Osteoblast (primary cell): ENCODE results near the gene MYO3B. TPM values are rescaled to one million over a fixed set of nuclear protein-coding genes. Genes with fewer than 3 reads are reported as not detected.

Experiments
- DNase-seq: peaks from one replicate; pipeline ENCODE4 v3.0.0; 2011; ENCODE audit warnings: low spot score, mixed read lengths; ENCODE audit not compliant: insufficient read length; ENCODE audit errors: missing footprints
- H2AFZ ChIP-seq: 2 replicates; pipeline ENCODE4 v1.6.0; 2011; ENCODE audit warnings: mild to moderate bottlenecking, low read length
- H3K27ac ChIP-seq: 2 replicates; pipeline ENCODE4 v1.5.1; 2011; ENCODE audit warnings: mild to moderate bottlenecking, low read depth, low read length, moderate library complexity
- H3K27me3 ChIP-seq: 2 replicates; pipeline ENCODE4 v1.6.0; 2012; ENCODE audit warnings: mild to moderate bottlenecking, control low read depth, inconsistent platforms, low read length, moderate library complexity; ENCODE audit not compliant: insufficient read depth
- H3K36me3 ChIP-seq: 2 replicates; pipeline ENCODE4 v1.5.1; 2011; ENCODE audit warnings: mild to moderate bottlenecking, low read length, control low read depth, moderate library complexity; ENCODE audit not compliant: insufficient read depth
- H3K4me1 ChIP-seq: 2 replicates; pipeline ENCODE4 v1.5.1; 2011; ENCODE audit warnings: mild to moderate bottlenecking, low read length, control low read depth, moderate library complexity; ENCODE audit not compliant: insufficient read depth
- H3K4me2 ChIP-seq: 2 replicates; pipeline ENCODE4 v1.6.0; 2011; ENCODE audit warnings: mild to moderate bottlenecking, low read length; ENCODE audit not compliant: insufficient read depth
- H3K4me3 ChIP-seq: fragments of 200-600 bp; sonication (generic); 3 replicates; pipeline ENCODE4 v1.5.1; 2012; ENCODE audit warnings: mild to moderate bottlenecking, low read length, inconsistent platforms; ENCODE audit not compliant: insufficient read depth
- H3K79me2 ChIP-seq: 2 replicates; pipeline ENCODE4 v1.6.0; 2012; ENCODE audit warnings: mild to moderate bottlenecking, low read length, control low read depth, inconsistent platforms; ENCODE audit not compliant: insufficient read depth
- H3K9me3 ChIP-seq: 2 replicates; pipeline ENCODE4 v1.5.1; 2011; ENCODE audit warnings: low read depth, low read length, control low read depth
- H4K20me1 ChIP-seq: 2 replicates; pipeline ENCODE4 v1.6.0; 2012; ENCODE audit warnings: mild to moderate bottlenecking, low read length, control low read depth; ENCODE audit not compliant: insufficient read depth
- total RNA-seq: library from RNA; depleted of rRNA; stranded (reverse); fragments of >200 nt; gene quantifications from 2 replicates; pipeline ENCODE4 v1.2.3, GENCODE V29; 2012
- TF ChIP-seq, protein P1 (sequence below): IDR thresholded peaks from 2 replicates; pipeline ENCODE4 v1.5.1; 2011; ENCODE audit warnings: mild to moderate bottlenecking, low read depth, low read length, moderate library complexity; ENCODE audit errors: extremely low read depth

Gene MYO3B
- total RNA-seq, 1 donor, result 0.36 TPM

GRCh38 chr2:170306293-170306873 lies 128.4 kb downstream of the MYO3B start:
- Histone ChIP-seq H4K20me1 (no peaks in the 10 kb centered on the region), H3K4me3 (no peak overlapping the region), H2AFZ (no peak overlapping the region), H3K79me2 (no peaks in the 10 kb centered on the region), H3K36me3 (no peaks in the 10 kb centered on the region), H3K27ac (no peak overlapping the region), H3K4me2 (no peak overlapping the region), H3K9me3 (no peaks in the 10 kb centered on the region), H3K27me3 (no peaks in the 10 kb centered on the region), H3K4me1 (no peaks in the 10 kb centered on the region)
- no peak for DNase-seq
- TF ChIP-seq, protein P1, sequence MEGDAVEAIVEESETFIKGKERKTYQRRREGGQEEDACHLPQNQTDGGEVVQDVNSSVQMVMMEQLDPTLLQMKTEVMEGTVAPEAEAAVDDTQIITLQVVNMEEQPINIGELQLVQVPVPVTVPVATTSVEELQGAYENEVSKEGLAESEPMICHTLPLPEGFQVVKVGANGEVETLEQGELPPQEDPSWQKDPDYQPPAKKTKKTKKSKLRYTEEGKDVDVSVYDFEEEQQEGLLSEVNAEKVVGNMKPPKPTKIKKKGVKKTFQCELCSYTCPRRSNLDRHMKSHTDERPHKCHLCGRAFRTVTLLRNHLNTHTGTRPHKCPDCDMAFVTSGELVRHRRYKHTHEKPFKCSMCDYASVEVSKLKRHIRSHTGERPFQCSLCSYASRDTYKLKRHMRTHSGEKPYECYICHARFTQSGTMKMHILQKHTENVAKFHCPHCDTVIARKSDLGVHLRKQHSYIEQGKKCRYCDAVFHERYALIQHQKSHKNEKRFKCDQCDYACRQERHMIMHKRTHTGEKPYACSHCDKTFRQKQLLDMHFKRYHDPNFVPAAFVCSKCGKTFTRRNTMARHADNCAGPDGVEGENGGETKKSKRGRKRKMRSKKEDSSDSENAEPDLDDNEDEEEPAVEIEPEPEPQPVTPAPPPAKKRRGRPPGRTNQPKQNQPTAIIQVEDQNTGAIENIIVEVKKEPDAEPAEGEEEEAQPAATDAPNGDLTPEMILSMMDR, result no peak

DNA sequence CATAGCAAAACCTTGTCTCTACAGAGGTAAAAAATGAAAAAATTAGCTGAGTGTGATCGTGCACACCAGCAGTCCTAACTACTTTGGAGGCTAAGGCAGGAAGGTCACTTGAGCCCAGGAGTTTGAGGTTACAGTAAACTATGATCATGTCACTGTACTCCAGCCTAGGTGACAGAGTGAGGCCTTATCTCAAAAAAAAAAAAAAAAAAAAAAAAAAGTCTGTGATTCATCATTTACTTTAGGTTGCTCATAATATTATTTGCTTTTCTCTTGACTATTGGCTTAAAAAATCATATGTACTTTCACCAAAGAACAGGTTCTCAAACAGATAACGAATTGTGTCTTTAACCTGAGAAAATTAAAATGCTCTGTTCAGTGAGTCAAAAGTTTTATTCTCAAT lies 129.1 kb downstream of the MYO3B start:
- TF ChIP-seq, protein P1, result no peak
- Histone ChIP-seq H3K27ac (no peak overlapping the region), H3K27me3 (no peaks in the 10 kb centered on the region), H3K4me1 (no peaks in the 10 kb centered on the region), H3K9me3 (no peaks in the 10 kb centered on the region), H4K20me1 (no peaks in the 10 kb centered on the region), H3K36me3 (no peaks in the 10 kb centered on the region), H3K4me3 (no peak overlapping the region), H3K79me2 (no peaks in the 10 kb centered on the region), H2AFZ (no peak overlapping the region), H3K4me2 (no peak overlapping the region)
- DNase-seq, result no peak

DNA sequence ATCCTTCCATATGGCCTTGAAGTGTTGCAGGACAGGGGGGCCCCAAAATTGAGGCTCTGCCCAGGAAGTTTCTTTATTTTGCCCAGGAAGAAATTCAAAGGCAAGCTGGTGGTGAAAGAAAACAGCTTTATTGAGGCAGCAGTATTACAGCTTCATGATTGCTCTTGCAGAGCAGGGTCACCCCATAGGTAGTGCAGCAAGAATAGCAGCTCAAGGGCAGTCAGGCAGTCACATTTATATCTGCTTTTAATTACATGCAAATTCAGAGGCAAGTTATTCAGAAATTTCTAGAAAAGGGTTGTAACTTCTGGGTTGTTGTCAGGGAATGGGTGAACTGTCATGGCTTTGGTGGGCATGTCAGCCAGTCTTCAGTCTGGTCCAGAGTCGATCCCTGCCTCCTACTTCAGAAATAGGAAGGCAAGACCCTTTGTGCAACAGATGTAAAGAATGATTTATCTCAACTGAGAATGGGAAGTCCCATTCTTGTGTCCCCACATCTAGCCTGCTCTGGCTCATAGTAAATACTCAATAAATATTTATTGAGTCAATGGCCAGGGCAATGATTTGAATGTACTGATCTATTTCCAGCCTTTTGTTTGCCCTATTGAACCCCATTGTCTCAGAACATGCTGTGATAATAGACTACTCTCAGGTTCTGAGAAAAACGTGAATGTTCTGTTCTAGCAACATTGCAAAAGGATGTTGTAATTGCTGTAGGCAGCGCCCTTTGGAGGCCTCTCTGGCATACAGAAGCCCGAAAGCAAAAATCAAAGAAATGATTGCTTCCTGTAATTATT lies 129.8 kb downstream of the MYO3B start:
- H3K27me3 ChIP-seq, result no peaks in the 10 kb centered on the region
- no peak overlapping the region for H3K4me2 ChIP-seq
- H3K9me3 ChIP-seq, result no peaks in the 10 kb centered on the region
- H3K4me1 ChIP-seq, result no peaks in the 10 kb centered on the region
- no peak overlapping the region for H3K4me3 ChIP-seq
- DNase-seq, result no peak
- H3K36me3 ChIP-seq, result no peaks in the 10 kb centered on the region
- H2AFZ ChIP-seq, result no peak overlapping the region
- no peaks in the 10 kb centered on the region for H3K79me2 ChIP-seq
- TF ChIP-seq, protein P1, result no peak
- H4K20me1 ChIP-seq, result no peaks in the 10 kb centered on the region
- H3K27ac ChIP-seq, result no peak overlapping the region

DNA sequence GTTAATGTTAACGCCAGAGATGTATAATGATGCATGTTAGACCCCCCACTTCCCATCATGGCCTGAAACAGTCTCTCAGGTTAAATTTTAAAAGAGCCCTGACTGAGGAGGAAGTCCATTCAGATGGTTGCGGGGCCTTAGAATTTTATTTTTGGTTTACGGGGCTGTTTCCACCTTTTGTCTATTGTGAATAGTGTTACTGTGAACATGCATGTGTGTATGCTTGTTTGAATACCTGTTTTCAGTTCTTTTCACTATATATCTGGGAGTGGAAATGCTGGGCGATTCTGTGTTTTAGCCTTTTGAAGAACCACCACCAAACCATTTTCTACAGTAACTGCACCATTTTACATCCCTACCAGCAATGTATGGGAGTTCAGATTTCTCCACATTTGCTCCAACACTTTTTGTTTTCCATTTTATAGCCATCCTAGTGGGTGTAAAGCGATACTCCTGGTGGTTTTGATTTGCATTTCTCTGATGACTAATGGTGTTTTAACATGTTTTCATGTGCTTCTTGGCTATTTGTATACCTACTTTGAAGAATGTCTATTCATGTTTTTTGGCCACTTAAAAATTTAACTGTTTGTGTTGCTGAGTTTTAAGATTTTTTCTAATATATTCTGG lies 133.0 kb downstream of the MYO3B start:
- DNase-seq, result no peak
- H3K4me3 ChIP-seq, result no peak overlapping the region
- H2AFZ ChIP-seq, result no peak overlapping the region

More for the DNA sequence above, 133.0 kb downstream of the MYO3B start:
- H4K20me1 ChIP-seq, result no peaks in the 10 kb centered on the region
- peaks cover 9% of the 10 kb centered on the region for H3K4me1 ChIP-seq
- H3K4me2 ChIP-seq, result no peak overlapping the region
- H3K27me3 ChIP-seq, result no peaks in the 10 kb centered on the region
- no peak overlapping the region for H3K27ac ChIP-seq
- H3K79me2 ChIP-seq, result no peaks in the 10 kb centered on the region
- H3K36me3 ChIP-seq, result no peaks in the 10 kb centered on the region
- H3K9me3 ChIP-seq, result no peaks in the 10 kb centered on the region
- TF ChIP-seq, protein P1, result no peak
